Heart left ventricle (tissue), 16 donors: ENCODE data around the gene CTNS. TPM values are rescaled to one million over a fixed set of nuclear protein-coding genes. Genes with fewer than 3 reads are reported as not detected.

Experiments used
- ATAC-seq, 4 donors: fragments of 200-7000 bp; cut with Tn5 transposase; one replicate each; pipeline ENCODE4 v1.9.1; 2020 to 2022; ENCODE audit warnings: moderate library complexity in 4 of 4, mild to moderate bottlenecking in 3 of 4, moderate number of reproducible peaks in 1 of 4
- DNase-seq, 5 donors: peaks; one replicate each; pipeline ENCODE4 v3.0.0-alpha.2; 2020
- H3K27ac ChIP-seq, 12 donors: fragments of 200-600 bp; sonication (generic) in 4 of 12; one replicate each; pipeline versions ENCODE4 v1.5.0 to v1.8.0; 2016 to 2022; ENCODE audit warnings: mild to moderate bottlenecking in 2 of 12
- H3K27me3 ChIP-seq, 9 donors: fragments of 200-600 bp; sonication (generic) in 2 of 9; one replicate each; pipeline versions ENCODE4 v1.5.1 to v1.8.0; 2016 to 2022; ENCODE audit warnings: mild to moderate bottlenecking in 3 of 9
- H3K36me3 ChIP-seq, 9 donors: fragments of 200-600 bp; sonication (generic) in 2 of 9; one replicate each; pipeline versions ENCODE4 v1.5.0 to v1.8.0; 2018 to 2022; ENCODE audit warnings: mild to moderate bottlenecking in 2 of 9
- H3K4me1 ChIP-seq, 12 donors: fragments of 200-600 bp; sonication (generic) in 4 of 12; one replicate each; pipeline versions ENCODE4 v1.5.0 to v1.8.0; 2016 to 2022; ENCODE audit warnings: mild to moderate bottlenecking in 3 of 12
- H3K4me3 ChIP-seq, 12 donors: fragments of 200-600 bp; sonication (generic) in 4 of 12; one replicate each; pipeline versions ENCODE4 v1.5.0 to v1.8.0; 2017 to 2022; ENCODE audit warnings: mild to moderate bottlenecking in 9 of 12, moderate library complexity in 4 of 12
- H3K9me3 ChIP-seq, 12 donors: fragments of 200-600 bp; sonication (generic) in 4 of 12; one replicate each; pipeline versions ENCODE4 v1.5.0 to v1.8.0; 2016 to 2022; ENCODE audit warnings: mild to moderate bottlenecking in 1 of 12
- CTCF ChIP-seq, 12 donors: fragments of 200-600 bp; sonication (generic) in 4 of 12; IDR thresholded peaks; one replicate each; pipeline versions ENCODE4 v1.5.0 to v1.8.0; 2018 to 2022; ENCODE audit warnings: antibody characterized with exemption in 12 of 12, mild to moderate bottlenecking in 5 of 12
- POLR2A ChIP-seq, 2 donors: fragments of 450-650 bp; IDR thresholded peaks; one replicate each; pipeline ENCODE4 v1.6.1; 2017; ENCODE audit warnings: antibody characterized with exemption in 2 of 2, mild to moderate bottlenecking in 2 of 2, moderate library complexity in 2 of 2
- WGBS, 4 donors: extraction: QIAGEN DNeasy Blood & Tissue Kit in 2 of 4; methylation state at CpG; one replicate each; pipeline versions ENCODE4 v1.1.5 to v1.1.7; 2013 to 2018; 5-methylcytosine and 5-hydroxymethylcytosine counted together
- intact Hi-C, 10 donors: fragments of 100-400 bp; cut with DNase I; formaldehyde crosslinking; loops; one replicate each; pipeline versions ENCODE4 v1.11.1 to v1.14.2; 2022
- polyA plus RNA-seq, 2 donors: library from polyadenylated mRNA; stranded (reverse); fragments of 200-250 nt; gene quantifications; one replicate each; pipeline ENCODE4 v1.2.3, GENCODE V29; 2013
- total RNA-seq, 9 donors: library from RNA; depleted of rRNA in 2 of 9; stranded (reverse); fragments of >200 nt in 2 of 9; fragmentation: NEBNext Ultra II Directional in 3 of 9; extraction: Animal tissue kit (Norgen Biotek cat#: 25700) in 3 of 9; gene quantifications; one replicate each; pipeline versions ENCODE4 v1.1.0 to v1.2.4, GENCODE V29; 2016 to 2023
- donor health status: ischemic (EF 13 %, LVEDD 7.1; RV severe dilation, severe dysfunction).
- donor health status: healthy with polysubstance abuse.
- donor health status: DM: no; HTN: yes; CAD: no.
- donor health status: DM: no; HTN: no; CAD: no.
- donor health status: ischemic (EF 25% LVEDD 6.9; RV normal size, moderate dysfunction).
- donor health status: ischemic (EF 25% LVEDD 5.7; RV mildly dilated, moderate dysfunction).
- donor health status: healthy.
- donor health status: DM: yes; HTN: yes; CAD: no.
- donor health status: ischemic (EF 35%, LVEDD 5.7; RV mildly dilated, moderate dysfunction).
- donor health status: nonischemic (EF 11% LVEDD 7.7; RV severe dilation, severe dysfunction).
- donor health status: DM: yes; HTN: yes; CAD: no.
- donor health status: PGD.
- donor health status: ischemic (EF 29% LVEDD 5.4; RV normal size, mild dysfunction).
- donor health status: nonischemic (EF 23%, LVEDD 6.1; RV moderate dilation, normal function).

Gene CTNS
- total and polyA plus RNA-seq, 11 donors, result 6.2 to 19.0 (median 8.7) TPM

DNA sequence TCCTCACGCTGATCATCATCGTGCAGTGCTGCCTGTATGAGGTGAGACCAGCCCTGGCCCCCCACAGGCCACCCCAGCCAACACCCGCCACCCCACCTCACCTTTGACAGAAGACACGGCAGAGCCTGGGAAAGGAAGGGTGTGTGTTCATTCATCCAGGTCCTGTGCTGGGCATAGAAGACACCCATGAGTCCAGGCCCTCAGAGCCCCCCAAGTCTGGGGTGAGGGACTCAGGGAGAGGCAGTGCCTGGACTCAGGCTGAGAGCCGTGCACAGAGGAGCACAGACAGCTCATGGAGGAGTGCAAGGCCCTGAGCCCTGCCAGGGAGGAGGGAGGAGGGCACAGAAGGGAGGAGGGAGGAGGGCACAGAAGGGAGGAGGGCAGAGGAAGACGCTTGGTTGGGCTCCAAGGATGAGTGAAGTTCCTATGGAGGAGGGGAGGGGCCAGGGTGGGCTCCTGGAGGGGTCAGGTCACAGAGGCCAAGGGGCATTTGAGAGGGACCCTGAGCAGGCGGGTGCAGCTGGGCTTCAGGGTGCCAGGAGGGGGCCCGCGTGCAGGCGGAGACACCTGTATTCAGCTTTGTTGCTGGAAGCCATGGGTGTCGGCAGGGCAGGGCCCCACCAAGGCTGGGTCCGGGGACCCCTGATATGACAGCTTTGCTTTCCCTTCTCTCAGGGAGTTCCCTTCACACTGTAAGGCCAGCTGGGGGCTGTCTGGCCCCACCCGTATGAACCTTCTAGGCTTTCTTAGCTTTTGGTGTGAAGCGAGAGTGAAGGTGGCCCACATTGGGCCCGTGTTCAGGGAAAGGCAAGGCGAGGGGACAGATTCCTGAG lies 20.4 kb downstream of the CTNS start:
- DNase-seq (no peak), ATAC-seq (no peak)
- no peak for TF ChIP-seq CTCF (IDR thresholded peaks at IDR 0.05)
- TF ChIP-seq POLR2A (IDR thresholded peaks at IDR 0.05), result no peak
- 88 to 91% (median 90%) methylated on average over 15 to 16 of the region's 16 CpGs for WGBS, 4 donors
- no peak overlapping the region for H3K4me3 ChIP-seq
- H3K9me3 ChIP-seq, result no peaks in the 10 kb centered on the region
- peaks cover 5 to 42% (median 20%) of the 10 kb centered on the region in 12 donors for H3K4me1 ChIP-seq
- intact Hi-C loops, result loop anchor here in 1 of 10 donors (10.0 kb wide), 1 partner anchor 612 kb away; no protein-coding TSS in a partner anchor
- no peaks in the 10 kb centered on the region for H3K27me3 ChIP-seq
- H3K36me3 ChIP-seq, result peaks cover 0 to 22% (median 8%) of the 10 kb centered on the region in 9 donors
- no peak overlapping the region for H3K27ac ChIP-seq

DNA sequence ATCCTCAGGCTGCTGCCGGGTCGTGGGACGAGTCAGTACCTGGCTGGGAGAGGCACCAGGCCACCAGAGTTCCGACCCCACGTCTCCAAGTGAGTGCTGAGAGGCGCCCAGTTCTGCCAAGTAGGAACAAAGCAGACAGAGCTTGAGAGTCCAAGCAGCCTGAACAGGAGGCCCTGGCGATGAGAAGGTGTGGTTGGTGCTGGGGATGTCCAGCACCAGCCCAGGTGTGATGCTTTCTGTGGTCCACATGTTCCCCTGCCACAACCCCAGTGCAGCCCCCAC lies 21.0 kb downstream of the CTNS start:
- H3K4me3 ChIP-seq, result no peak overlapping the region
- no peak for DNase-seq
- intact Hi-C loops, result loop anchor here in 1 of 10 donors (10.0 kb wide), 1 partner anchor 613 kb away; no protein-coding TSS in a partner anchor
- no peak for ATAC-seq
- H3K4me1 ChIP-seq, result peaks cover 5 to 42% (median 20%) of the 10 kb centered on the region in 12 donors
- no peak overlapping the region for H3K27ac ChIP-seq
- no peak for TF ChIP-seq POLR2A (IDR thresholded peaks at IDR 0.05)
- no peak for TF ChIP-seq CTCF (IDR thresholded peaks at IDR 0.05)
- H3K27me3 ChIP-seq, result no peaks in the 10 kb centered on the region
- WGBS, 4 donors, result 83 to 92% (median 85%) methylated on average over 7 of the region's 7 CpGs
- peaks cover 0 to 27% (median 13%) of the 10 kb centered on the region in 9 donors for H3K36me3 ChIP-seq
- H3K9me3 ChIP-seq, result no peaks in the 10 kb centered on the region

GRCh38 chr17:3657874-3658783 lies 21.6 kb downstream of the CTNS start:
- Histone ChIP-seq H3K9me3 (no peaks in the 10 kb centered on the region), H3K27ac (peak overlapping the region in 9 of 12 donors; percentile 69 to 92 (median 85)), H3K27me3 (no peaks in the 10 kb centered on the region), H3K4me3 (no peak overlapping the region), H3K4me1 (peaks cover 5 to 42% (median 20%) of the 10 kb centered on the region in 12 donors), H3K36me3 (peaks cover 0 to 33% (median 19%) of the 10 kb centered on the region in 9 donors)
- WGBS, 4 donors, result 81 to 92% (median 86%) methylated on average over 29 to 42 of the region's 42 CpGs
- ATAC-seq (no peak), DNase-seq (no peak)
- TF ChIP-seq CTCF (IDR thresholded peaks at IDR 0.05), result no peak
- TF ChIP-seq POLR2A (IDR thresholded peaks at IDR 0.05), result no peak
- intact Hi-C loops, result loop anchor here in 1 of 10 donors (10.0 kb wide), 1 partner anchor 613 kb away; no protein-coding TSS in a partner anchor
